ENCODE data around the gene HRH4.

DNA sequence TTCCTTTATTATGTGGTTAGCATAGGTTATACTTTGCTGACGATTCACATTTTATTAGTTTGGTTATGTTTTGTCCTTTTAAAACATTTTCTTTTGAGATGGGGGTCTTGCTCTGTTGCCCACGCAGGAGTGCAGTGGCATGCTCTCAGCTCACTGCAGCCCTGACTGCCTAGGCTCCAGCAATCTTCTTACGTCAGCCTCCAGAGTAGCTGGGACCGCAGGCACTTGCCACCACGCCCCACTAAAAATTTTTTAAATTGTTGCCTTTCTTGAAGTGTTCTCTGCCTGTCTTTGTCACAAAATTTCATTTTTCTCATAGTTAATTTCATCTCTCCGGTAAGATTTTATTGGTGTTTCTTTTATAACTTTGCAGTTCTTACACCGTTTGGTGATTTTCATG lies 18.9 kb downstream of the HRH4 start:
- TF ChIP-seq, protein P1, sequence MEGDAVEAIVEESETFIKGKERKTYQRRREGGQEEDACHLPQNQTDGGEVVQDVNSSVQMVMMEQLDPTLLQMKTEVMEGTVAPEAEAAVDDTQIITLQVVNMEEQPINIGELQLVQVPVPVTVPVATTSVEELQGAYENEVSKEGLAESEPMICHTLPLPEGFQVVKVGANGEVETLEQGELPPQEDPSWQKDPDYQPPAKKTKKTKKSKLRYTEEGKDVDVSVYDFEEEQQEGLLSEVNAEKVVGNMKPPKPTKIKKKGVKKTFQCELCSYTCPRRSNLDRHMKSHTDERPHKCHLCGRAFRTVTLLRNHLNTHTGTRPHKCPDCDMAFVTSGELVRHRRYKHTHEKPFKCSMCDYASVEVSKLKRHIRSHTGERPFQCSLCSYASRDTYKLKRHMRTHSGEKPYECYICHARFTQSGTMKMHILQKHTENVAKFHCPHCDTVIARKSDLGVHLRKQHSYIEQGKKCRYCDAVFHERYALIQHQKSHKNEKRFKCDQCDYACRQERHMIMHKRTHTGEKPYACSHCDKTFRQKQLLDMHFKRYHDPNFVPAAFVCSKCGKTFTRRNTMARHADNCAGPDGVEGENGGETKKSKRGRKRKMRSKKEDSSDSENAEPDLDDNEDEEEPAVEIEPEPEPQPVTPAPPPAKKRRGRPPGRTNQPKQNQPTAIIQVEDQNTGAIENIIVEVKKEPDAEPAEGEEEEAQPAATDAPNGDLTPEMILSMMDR (conservative IDR thresholded peaks at IDR 0.05; ENCODE audit: low read depth, low read length): no peak
- TF ChIP-seq EZH2 (IDR thresholded peaks at IDR 0.05; ENCODE audit: borderline replicate concordance, low read depth, low read length, poor library complexity, severe bottlenecking): no peak

All from A673 (cell line).